Endometrium (tissue), 2 donors: ENCODE measurements around the gene PRR30.

Experiments used
- FAIRE-seq: peaks from 2 replicates; lab custom pipeline; 2012; peaks lifted over from hg19 to GRCh38; lab: Jason Lieb, UNC
- donor health status: control.
- donor health status: control.

The PRR30 gene

DNA sequence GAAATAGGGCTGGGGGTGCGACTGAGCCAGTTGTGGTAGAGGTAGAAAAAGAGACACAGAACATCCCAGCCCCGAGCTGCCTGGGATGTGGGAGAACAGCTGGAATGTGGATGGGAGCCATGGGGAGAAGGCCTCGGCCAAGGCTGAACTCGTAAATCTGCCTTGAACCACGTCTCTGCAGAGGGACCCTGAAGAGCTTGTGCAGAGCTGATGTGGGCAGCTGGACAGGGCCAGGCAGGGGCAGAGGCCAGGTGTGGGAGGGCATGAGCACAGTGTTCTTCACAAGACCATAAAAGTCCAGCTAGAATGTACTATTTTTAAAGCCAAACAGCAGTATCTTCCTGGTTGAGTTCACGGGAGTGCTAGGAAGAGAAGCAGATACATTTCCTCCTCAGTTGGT is 15.3 kb upstream of the PRR30 start:
- FAIRE-seq, result no peak

DNA sequence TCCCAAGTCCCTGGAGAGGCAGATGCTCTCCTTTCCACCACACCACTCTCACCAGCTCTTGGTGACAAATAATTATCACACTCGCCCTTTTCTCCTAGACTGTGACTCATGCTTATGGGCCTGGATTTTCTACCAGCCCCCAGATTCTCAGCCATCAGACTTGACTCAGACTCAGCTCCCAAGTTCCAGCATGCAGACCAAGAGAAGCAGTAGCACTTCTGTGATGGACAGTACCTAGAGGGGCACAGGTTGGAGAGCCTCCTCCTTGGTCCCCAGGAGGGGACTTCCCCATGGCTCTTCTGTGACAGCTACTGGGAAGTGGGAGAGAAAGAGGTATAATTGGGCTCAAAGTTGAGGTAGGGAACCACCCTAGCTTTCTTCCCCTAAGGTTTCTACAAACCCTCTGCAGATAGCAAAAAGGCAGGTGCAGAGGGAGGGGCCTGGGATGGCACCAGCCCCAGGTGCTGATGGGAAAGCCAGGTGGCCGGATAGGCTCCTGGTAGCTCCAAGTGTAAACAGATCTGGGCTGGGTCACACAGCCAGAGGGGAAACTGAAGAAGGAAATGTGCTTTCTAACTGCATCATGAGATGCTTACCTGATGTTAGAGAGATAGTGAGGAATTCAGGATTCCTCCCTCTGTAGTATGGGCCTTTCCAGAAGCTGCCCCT is 13.7 kb upstream of the PRR30 start:
- no peak for FAIRE-seq

DNA sequence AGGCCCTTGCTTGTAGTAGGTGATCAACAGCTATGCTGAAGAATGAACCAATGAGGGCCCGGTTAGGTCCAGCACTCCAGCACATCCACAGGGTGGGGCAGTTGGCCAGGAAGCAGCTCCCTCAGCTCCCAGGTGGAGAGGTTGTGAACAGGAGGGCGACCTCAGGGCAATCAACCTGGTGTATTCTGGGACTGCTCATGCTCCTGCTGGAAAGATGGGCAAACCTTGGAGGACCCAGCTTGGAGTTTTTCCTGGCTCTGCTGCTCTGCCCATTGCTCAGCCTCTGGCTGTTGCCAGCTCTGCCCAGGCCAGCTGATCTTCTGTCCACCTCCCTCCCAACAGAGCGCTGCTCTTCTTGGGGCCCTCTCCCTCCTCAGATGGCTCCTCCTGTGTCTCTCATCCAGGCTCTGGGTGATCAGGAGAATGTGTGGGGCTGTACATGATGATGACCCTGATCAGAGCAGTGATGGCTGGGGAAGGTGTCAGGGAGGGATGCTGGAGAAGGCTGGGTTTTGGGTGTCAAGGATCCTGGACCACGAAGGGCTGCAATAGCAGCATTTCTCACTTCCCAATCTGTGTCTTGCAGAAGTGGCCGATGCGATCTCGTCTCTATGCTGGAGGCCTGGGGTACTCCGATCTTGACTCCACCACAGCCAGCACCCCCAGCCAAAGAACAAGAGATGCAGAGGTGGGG is 13.0 kb upstream of the PRR30 start:
- no peak for FAIRE-seq

DNA sequence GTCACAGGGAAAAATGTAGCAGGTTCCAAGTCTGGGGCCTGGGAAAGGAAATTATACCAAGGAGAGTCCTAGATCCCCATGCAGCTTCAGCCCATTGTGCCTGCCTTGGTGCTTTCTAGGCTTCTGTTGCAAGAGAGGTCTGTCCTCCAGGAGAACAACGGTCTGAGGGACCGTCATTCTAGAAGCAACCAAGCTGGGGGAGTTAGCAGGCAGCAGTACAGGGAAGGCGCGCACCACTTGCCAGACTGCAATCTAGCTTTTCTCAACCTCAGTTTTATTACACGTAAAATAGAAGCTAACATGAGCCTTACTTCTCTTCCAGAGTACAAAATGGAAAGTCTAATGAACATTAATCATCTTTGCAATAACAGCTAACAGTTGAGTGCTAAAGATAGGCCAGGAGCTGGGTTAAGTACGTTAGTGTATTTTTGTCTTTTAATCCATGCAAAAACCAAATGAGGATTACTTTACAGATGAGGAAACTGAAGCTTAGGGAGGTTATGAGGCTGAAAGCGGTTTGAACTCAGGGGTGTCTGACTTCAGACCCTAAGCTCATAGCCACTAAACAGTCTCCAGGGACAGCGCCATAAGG is 11.5 kb upstream of the PRR30 start:
- no peak for FAIRE-seq

DNA sequence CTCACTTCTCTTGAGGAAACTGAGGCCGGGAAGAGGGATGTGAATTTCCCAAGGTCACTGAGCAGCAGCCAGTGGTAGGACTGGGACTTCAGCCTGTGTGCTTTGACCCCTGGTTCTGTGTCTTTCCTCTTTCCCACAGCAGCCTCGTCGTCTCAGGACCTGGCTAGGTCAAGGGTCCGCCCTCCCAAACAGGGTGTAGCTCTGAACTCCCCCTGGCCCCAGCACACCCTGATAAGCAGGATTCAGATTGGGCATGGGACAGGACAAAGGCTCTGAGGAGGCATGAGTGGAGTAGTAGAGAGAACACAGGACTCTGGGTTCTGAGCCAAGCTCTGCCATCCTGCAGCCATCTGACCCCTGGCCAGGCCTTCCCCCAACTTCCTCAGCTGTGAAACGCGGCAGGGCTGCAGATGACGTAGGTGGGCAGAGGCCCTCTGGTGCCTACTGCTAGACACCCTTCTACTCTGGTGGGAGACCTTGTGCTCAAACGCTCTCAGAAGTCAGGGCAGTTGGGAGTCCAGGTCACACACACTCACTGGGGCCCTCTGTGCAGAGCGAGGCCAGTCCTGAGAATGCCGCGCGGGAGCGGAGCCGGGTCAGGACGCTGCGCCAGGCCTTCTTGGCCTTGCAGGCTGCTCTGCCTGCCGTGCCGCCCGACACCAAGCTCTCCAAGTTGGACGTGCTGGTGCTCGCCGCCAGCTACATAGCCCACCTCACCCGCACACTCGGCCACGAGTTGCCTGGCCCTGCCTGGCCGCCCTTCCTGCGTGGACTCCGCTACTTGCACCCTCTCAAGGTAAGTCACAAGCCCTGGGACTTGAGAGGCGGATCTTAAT is 10.6 kb upstream of the PRR30 start:
- no peak for FAIRE-seq

DNA sequence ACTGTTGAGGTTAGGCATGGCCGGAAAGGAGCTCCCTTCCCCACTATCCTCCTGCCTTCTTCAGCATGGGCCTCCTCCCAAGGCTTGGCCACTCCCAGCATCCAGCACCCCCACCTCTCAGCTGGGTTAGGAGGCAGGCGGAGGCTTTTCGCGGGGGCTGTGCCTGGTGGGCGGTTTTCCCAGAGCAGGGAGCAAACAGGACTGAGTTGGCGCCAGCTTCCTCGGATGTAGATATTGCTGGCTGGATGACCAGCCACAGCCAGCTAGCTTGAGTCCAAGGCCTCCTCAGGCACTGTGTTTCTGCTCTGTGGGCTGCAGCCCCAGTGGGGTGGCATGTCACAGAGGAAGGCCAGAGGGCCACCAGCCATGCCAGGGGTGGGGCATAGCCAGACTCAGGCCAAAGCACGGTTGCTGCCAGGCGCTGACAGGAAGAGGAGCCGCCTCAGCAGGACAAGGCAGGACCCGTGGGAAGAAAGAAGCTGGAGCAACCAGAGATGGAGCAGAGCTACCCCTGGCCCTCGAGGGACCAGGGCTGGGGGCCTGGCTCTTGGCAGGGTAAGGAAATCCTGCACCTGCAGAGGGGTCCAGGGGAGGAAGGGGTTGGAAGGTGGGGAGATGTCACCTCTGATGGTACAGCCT is 9.7 kb upstream of the PRR30 start, which contains the start of gene TCF23:
TSS of gene TCF23 (plus strand) at position 204 of the 639 bp plus-strand sequence. CDS start at position 334, 130 bp downstream.
- no peak for FAIRE-seq

DNA sequence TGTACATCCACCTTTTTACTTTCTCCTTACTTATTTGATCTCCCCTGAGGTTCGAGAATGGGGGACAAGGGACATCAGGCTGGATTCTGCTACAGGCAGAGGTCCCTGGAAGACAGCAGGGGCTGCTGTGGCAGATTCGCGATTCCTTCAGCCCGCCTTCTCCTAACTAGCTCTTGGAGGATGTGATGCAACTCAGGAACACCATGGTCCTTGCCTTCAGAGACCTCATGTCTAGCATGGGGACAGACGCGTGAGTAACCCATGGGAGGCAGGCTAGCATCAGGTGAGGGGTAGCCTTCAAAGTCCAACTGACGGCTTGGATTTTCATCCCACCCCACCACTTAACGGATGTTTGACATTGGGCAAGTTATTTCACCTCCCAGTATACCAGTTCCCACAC is 8.7 kb upstream of the PRR30 start:
- FAIRE-seq, result no peak

DNA sequence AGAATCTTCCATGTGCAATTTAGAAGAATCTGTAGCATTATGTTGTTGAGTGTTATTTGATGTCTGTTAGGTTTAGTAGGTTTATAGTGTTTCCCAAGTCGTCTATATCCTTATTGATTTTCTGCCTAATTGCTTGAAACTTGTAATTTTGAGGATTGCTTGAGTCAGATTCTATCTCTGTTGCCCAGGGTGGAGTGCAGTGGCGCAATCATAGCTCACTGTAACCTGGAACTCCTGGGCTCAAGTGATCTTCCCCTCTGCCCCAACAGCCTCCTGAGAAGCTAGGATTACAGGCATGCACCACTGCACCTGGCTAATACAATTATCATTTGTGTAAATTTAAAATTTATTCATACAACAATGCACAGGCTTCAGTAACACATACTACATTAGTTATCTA is 6.5 kb upstream of the PRR30 start:
- no peak for FAIRE-seq

DNA sequence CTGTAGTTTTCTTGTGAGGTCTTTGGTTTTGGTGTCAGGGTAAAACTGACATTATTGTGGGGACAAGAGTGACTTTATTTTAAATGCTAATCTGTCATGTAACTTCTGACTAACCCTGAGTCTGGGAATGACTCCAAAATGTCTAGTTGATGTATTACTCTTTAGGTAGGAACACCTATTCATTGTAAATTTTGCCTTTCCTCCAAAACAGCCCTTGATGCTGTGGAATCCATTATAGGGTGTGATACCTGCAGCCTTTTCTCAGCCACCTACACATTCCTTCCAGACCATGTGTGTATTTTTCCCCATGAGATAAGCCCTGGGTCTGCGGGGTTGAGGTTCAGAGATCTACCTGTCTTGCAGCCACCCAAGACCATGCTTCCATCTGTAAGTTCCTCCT is 4.1 kb upstream of the PRR30 start:
- FAIRE-seq, result no peak

DNA sequence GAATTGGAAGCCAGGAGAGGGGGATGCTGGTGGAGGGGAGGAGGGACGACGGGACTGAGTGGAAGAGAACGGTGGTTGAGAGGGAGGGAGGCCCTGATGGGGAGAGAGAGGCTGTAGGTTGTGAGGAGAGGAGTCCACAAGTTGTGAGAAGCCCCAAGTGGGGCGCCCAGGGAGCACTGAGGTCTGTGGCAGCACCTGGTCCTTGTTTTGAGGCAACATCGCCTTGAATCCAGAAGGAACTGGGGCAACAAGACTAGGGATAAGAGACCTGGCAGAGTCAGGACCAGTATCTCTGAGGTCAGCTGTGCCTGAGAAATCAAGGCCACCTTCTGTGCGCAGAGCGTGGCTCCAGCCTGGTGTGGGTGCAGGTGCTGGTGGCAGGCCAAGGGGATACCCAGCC is 1.1 kb downstream of the PRR30 start:
- no peak for FAIRE-seq

DNA sequence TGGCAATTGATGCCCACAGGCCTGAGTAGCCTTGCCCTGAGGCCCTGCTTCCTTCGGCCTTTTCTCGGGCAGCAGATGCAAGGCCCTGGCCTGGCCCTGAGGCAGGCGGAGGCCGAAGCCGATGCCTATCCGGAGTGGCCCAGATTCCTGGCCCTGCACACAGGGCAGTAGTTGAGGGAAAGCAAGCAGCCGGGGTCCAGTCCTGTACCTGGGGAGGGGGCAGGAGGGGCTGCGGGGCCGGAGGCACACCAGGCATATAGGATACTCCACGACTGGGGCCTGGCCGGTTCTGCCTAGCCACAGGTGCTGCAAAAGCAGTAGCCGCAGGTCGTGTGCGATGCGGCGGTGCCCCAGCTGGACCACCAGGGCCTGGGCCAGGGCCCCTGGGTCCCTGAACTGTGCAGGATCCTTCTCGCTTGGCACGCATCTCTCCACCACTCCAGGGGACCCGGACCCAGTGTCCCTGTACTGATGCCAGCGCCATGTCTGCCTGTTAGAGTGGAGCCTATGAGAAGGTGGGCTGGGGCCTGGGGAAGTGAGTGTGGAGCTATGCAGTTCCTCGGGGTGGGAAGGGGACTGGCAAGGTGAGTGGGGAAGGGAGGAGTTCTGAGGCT is 1.8 kb downstream of the PRR30 start:
- FAIRE-seq, result no peak

DNA sequence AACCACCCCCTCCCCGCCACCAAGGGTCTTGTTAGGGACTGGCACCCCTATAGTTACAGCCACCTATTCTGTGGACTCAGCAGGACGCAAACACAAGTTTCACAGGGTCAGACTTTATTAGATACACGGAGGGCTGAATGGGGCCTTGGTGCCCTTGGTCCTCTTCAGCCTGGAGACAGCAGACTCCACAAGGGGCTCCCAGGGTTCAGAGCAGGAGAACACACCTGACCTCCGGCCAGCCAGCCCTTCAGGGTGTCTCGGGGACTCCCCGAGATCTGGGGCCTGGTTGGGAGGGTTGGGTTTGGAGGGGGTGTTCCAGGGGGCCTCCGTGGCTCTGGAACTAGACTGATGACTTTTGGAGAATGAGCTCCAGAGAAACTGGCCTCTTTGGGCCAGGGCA is 2.5 kb downstream of the PRR30 start:
- no peak for FAIRE-seq

DNA sequence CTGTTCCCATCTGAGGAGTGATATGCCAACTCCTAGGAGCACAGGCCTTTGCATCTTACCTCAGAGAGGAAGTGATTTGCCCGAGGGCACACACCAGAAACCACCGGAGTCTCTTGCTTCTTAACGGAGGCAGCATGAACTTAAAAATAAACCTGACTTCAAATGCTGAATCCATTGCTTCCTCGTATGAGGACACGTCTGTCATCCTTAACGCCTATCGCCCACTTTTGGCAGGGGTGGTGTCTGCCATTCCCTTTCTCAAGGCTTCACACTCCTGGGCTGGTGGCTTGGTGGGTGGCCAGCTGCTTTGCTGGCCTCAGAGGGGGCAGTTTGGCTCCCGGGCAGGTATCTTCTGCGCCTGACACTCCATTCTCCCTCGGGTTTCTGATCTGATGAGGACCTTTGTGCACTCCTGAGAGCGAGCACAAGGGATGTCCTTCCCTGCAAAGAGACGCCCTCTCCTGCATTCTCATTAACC is 3.7 kb downstream of the PRR30 start:
- FAIRE-seq, result no peak

DNA sequence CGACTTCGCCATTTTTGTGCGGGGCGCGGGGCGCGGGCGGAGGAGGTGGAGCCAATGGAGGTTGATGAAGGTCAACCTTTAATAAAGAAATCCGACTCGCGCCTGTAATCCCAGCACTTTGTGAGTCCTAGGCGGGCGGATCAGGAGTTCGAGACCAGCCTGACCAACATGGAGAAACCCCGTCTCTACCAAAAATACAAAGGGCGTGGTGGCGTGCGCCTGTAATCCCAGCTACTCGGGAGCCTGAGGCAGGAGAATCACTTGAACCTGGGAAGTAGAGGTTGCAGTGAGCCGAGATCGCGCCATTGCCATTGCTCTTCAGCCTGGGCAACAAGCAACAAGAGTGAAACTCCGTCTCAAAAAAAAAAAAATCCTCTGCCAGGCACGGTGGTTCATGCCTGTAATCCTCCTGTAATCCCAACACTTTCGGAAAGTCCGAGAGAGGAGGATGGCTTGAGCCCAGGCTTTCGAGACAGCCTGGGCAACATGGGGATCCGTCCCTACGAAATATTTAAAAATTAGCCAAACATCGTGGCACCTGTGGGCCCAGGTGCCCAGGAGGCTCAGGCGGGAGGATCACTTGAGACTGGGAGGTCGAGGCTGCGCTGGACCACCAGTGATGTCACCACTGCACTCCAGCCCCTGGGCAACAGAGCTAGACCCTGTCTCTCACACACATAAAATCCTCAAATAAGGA is 4.3 kb downstream of the PRR30 start:
- no peak for FAIRE-seq

DNA sequence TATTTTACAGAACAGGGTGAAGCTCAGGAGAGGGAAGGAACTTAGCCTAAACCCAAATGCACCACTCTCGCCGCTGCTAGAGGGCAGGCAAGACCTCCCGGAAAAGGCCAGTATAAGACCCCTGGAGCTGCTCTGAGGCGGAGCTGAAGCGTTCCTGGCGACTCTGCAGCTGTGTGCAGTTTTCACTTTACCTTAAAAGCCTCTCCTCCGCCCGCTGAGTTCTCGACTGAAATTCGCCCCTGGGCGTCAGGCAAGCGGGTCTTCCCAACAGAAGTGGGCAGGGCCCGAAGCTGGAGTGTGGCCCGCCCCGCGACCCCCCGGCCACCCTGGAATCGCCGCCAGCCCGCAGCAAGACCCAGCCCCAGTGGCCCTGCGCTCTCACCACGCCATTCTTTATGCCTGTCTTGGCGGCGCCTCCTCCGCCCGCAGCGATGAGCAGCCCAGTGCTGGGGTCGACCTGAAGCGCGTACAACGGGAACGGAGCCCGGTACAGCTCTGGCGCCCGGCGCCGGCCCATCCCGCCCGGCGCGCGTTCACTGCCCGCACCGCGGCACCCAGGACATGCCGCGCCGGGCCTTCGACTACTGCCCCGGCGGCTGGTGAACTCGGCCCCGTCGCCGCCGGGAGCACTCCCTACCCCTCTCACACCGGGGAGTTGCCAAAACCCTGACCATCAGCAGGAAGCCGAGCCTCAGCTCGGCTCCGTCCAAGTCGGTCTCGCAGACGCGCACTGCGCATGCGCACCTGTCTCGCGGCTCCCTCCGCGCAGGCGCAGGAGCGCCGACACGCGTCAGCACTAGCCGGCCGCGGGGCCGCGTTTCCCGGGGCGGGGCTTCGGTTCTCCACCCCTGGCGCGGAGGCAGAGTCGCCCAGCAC is 5.1 kb downstream of the PRR30 start, which contains the start of gene PREB:
TSS of gene PREB (minus strand) at position 732 of the 876 bp plus-strand sequence. CDS start at position 517, 215 bp downstream.
- no peak for FAIRE-seq

DNA sequence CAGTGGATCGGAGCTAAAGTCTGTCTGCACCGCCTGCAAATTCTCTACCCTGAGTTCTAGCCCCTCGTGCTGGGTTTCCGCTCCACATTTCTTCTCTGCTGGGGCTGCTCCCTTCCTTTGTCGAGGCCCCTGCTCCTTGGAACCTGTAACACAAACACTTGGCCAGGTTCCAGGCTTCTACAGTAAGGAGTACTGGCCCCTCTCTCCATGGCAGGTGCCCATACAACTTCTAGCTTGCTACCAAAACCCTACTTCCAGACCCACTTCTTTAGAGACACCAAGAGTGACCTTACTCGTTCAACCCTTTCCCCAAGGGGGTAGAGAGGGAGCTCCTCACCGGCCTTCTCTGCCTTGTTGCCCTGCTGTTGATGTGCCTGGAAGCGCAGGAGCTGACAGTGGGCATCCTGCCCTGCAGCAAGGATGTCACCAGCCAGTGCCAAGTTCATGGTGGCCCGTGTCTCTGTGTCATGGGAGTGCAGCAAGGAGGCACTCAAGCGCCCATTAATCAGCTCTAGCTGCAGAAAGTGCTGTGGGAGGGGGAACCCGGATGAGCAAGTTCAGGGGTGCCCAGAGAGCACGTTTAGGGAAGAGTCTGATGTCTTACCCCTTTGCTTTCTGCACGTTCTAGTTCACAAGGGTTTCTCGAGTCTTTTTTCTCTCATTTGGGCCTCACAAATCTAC is 5.9 kb downstream of the PRR30 start:
- no peak for FAIRE-seq

DNA sequence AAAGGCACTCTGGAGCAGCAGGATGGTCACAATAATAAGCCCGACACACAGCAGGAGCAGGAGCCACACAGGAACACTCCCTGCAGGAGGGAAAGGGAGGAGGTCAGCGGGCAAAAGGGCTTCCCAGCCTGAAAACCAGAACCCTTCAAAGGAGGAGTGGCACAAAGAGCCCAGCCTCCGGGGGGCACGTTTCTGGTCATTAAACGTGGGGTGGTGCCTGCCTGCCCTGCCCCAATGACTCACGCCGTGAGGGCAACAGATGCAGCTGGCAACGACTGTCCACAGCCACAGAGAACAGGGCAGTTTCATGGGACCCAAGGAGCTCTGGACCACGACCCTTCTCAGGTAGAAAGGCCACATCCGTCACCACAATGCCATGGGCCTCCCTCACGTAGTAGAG is 7.8 kb downstream of the PRR30 start:
- FAIRE-seq, result no peak

DNA sequence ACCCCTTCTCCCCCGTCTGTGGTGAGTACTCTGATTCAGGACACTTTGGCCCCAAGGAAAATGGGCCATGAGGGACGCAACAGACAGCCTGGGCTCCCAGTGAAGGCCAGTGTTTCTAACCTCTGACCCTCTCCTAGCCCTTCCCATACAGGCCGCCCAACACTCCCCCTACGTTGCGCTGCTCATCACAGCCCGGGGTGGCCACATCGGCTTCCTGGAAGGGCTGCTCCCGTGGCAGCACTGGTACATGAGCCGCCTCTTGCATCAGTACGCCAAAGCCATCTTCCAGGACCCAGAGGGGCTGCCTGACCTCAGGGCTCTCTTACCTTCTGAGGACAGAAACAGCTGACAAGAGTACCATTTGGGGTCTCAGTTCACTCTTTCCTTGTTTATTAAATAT is 8.8 kb downstream of the PRR30 start:
- no peak for FAIRE-seq
